HFF-Myc (cell line): ENCODE measurements around the gene PPCDC.

Experiments
- DNase-seq: peaks from one replicate; pipeline ENCODE4 v3.0.0-alpha.2; 2011; ENCODE audit warnings: low read depth; ENCODE audit errors: extremely low read depth
- H3K4me3 ChIP-seq: replicated peaks from 2 replicates; pipeline ENCODE4 v1.5.1; 2011; ENCODE audit warnings: low read depth, mild to moderate bottlenecking, control low read depth, low read length
- TF ChIP-seq, protein P1 (sequence below): IDR thresholded peaks from 2 replicates; pipeline ENCODE4 v1.5.1; 2012; ENCODE audit warnings: mild to moderate bottlenecking, low read depth, low read length, control low read depth; ENCODE audit errors: missing control alignments

Gene PPCDC

DNA sequence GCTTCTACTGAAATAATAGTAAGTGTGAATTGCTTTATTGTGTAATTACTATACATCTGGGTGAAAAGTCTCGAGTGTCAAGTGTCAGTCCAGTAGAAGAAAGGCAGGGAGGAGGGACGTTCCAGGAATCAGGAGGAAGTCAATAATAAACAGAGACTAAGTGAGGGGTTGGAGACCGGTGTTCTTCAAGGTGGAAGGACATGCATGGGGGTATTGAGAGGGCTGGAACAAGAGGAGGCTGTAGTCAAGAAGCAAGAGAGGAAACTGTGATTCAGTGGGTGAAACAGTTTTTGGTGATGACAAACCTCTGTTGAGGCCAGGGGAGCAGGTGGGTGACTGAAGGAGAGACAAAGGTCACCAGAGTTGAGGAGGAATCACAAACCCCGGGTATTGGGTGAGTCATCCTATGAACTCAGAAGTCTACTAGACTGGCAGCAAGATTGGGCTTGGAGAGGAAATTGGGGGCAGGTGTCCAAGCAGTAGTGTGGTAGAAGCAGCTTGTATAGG is 39.6 kb upstream of the PPCDC start:
- no peak for DNase-seq
- TF ChIP-seq, protein P1, sequence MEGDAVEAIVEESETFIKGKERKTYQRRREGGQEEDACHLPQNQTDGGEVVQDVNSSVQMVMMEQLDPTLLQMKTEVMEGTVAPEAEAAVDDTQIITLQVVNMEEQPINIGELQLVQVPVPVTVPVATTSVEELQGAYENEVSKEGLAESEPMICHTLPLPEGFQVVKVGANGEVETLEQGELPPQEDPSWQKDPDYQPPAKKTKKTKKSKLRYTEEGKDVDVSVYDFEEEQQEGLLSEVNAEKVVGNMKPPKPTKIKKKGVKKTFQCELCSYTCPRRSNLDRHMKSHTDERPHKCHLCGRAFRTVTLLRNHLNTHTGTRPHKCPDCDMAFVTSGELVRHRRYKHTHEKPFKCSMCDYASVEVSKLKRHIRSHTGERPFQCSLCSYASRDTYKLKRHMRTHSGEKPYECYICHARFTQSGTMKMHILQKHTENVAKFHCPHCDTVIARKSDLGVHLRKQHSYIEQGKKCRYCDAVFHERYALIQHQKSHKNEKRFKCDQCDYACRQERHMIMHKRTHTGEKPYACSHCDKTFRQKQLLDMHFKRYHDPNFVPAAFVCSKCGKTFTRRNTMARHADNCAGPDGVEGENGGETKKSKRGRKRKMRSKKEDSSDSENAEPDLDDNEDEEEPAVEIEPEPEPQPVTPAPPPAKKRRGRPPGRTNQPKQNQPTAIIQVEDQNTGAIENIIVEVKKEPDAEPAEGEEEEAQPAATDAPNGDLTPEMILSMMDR = no peak
- no peak overlapping the region for H3K4me3 ChIP-seq

DNA sequence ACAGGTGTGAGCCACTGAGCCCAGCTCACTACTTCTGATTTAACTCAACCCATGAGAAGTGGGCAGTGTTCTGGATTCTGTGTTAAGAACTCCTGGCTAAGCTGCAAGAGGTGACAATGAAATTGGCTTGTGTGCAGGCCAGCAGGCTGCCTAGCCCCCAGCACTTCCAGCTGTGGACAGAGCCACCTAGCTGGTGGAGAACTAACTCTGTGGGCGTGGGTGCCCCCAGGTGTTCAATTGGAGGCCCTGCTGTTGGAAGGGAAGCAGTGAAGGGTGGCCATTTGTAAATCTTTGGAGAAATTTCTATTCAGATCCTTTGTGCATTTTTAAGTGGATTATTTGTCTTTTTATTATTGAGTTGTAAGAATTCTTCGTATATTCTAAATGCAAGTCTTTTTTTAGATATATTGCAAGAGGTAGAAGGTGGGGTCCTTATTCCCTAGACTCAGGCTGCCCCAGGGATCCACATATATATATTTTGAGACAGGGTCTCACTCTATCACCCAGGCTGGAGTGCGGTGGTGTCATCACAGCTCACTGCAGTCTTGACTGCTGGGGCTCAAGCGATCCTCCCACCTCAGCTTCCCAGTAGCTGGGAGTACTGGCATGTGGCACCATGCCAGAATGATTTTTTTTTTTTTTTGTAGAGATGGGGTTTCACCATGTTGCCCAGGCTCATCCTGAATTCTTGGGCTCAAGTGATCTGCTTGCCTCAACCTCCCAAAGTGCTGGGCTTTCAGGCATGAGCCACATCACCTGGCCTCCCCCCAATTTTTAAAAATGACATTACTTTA is 35.2 kb upstream of the PPCDC start:
- TF ChIP-seq, protein P1 = peak; percentile 49
- no peak overlapping the region for H3K4me3 ChIP-seq
- no peak for DNase-seq

DNA sequence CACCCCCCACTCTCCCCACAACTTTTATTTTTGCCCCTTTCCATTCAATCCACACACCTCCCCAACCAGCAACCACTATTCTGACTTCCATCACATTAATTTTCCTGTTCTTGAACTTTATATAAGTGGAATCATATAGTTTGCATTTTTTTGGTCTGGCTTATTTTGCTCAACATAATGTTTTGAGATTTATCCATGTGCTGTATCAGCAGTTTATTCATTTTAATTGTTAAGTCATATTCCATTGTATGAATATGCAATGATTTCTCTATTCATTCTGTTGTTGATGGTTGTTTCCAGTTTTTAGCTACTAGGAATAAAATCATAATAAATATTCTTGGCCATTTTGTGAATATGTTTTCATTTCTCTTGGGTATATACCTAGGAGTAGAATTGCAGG is 33.9 kb upstream of the PPCDC start:
- H3K4me3 ChIP-seq = no peak overlapping the region
- DNase-seq = no peak
- TF ChIP-seq, protein P1 = no peak

DNA sequence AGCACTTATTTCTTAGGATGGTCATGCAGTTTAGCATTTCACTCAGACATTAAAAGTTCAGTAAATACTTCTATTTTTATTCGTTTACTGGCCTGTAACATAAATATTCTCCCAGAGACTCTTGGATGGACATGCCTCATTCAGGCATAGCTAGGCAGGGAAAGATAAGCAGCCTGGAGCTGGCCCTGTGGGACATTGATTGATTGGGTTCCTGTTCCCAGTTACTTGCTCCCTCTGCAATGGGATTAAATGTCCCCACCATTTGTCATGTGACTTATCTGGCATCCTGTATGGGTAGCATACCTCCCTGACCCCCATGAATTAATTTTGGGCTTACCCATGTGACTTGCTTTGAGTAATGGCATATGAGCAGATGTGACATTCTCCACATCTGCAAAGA is 30.8 kb upstream of the PPCDC start:
- H3K4me3 ChIP-seq = no peak overlapping the region
- TF ChIP-seq, protein P1 = no peak
- no peak for DNase-seq

DNA sequence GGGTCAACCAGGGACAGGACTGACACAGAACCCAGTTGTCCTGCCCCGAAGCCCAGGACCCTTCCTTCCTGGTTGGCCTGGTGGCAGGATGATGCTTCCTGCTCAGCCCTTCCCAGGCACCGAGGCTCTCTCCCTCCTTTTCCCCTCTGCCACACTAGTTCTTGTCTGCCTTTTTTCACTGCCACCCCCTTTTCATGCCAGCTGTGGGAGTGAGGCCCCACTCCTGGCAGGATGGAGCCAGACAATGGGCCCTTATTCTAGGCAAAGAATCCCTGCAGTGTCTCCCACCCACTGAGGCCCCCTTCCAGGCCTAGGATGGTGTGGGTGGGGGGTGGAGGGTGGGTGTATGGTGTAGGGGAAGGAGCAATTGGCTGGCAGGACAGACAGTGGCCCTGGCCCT is 29.2 kb upstream of the PPCDC start:
- DNase-seq = no peak
- H3K4me3 ChIP-seq = no peak overlapping the region
- TF ChIP-seq, protein P1 = no peak

DNA sequence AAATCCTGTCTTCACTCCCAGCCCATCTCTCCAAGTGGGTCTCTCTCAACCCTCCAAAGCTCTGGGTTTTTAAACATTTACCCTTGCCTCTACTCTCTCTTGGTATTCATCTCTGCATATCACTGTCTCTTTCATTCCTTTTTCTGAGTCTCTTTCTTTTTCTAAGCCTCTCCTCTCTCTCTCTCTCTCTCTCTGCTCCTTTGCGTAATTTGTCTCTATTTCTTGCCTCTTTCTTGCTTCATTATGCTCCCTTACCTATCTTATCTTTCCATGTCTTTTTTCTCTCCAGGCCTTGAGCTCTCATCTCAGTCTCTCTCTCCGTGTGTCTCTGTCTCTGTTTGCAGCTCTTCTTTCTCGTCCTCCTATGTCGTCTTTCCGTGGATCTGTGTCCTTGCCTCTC is 28.7 kb upstream of the PPCDC start:
- TF ChIP-seq, protein P1 = no peak
- no peak for DNase-seq
- H3K4me3 ChIP-seq = no peak overlapping the region
